Kidney (tissue), 14 donors: ENCODE measurements around the gene ZBTB17. TPM values are rescaled to one million over a fixed set of nuclear protein-coding genes. Genes with fewer than 3 reads are reported as not detected.

Source experiments
- DNase-seq, 5 donors: peaks; one replicate each; pipeline ENCODE4 v3.0.0-alpha.2; 2013 to 2020
- FAIRE-seq: peaks from 2 replicates; lab custom pipeline; 2012; peaks lifted over from hg19 to GRCh38; lab: Jason Lieb, UNC
- H3K27ac ChIP-seq, 2 donors: one replicate each; pipeline ENCODE4 v1.7.0; 2013; ENCODE audit warnings: low read depth in 2 of 2, low read length in 2 of 2, inconsistent platforms in 1 of 2
- H3K27me3 ChIP-seq: one replicate; pipeline ENCODE4 v1.7.1; 2013; ENCODE audit warnings: low read length, inconsistent platforms; ENCODE audit not compliant: control insufficient read depth, insufficient read depth
- H3K36me3 ChIP-seq, 3 donors: one replicate each; pipeline versions ENCODE4 v1.7.0 to v1.7.1; 2013; ENCODE audit warnings: low read length in 3 of 3, control low read depth in 1 of 3, inconsistent platforms in 1 of 3; ENCODE audit not compliant: insufficient read depth in 3 of 3, control insufficient read depth in 2 of 3
- H3K4me1 ChIP-seq, 3 donors: one replicate each; pipeline versions ENCODE4 v1.7.0 to v1.7.1; 2013; ENCODE audit warnings: low read length in 3 of 3, inconsistent platforms in 1 of 3, low read depth in 1 of 3; ENCODE audit not compliant: control insufficient read depth in 2 of 3, insufficient read depth in 2 of 3
- H3K4me3 ChIP-seq, 3 donors: one replicate each; pipeline versions ENCODE4 v1.7.0 to v1.8.1; 2013; ENCODE audit warnings: low read length in 3 of 3, control low read depth in 1 of 3, inconsistent platforms in 1 of 3
- H3K9ac ChIP-seq, 3 donors: one replicate each; pipeline versions ENCODE4 v1.7.0 to v1.7.1; 2013; ENCODE audit warnings: low read length in 3 of 3, control low read depth in 1 of 3, inconsistent platforms in 1 of 3
- H3K9me3 ChIP-seq, 3 donors: one replicate each; pipeline versions ENCODE4 v1.7.0 to v1.7.1; 2013; ENCODE audit warnings: low read length in 3 of 3, control low read depth in 1 of 3, inconsistent platforms in 1 of 3; ENCODE audit not compliant: control insufficient read depth in 2 of 3, insufficient read depth in 1 of 3
- CTCF ChIP-seq: IDR thresholded peaks from 3 replicates; pipeline ENCODE4 v1.5.1; 2012; ENCODE audit warnings: mild to moderate bottlenecking, moderate library complexity, borderline replicate concordance; ENCODE audit not compliant: insufficient read depth; ENCODE audit errors: extremely low read depth
- intact Hi-C: fragments of 100-400 bp; cut with DNase I; formaldehyde crosslinking; loops from one replicate; pipeline ENCODE4 v1.11.1; 2022
- polyA plus RNA-seq: library from polyadenylated mRNA; stranded (reverse); fragments of 350-450 nt; fragmentation: Illumina TruSeq; extraction: RNeasy Lipid Tissue Mini Kit (QIAGEN cat#74804); gene quantifications from one replicate; pipeline ENCODE4 v1.2.3, GENCODE V29; 2014; ENCODE audit warnings: low read depth, low replicate concordance; ENCODE audit not compliant: insufficient read depth
- total RNA-seq: library from RNA; stranded (reverse); fragmentation: NEBNext Ultra II Directional; extraction: Animal tissue kit (Norgen Biotek cat#: 25700); gene quantifications from one replicate; pipeline ENCODE4 v1.2.1, GENCODE V29; 2021
- donor health status: control.
- donor health status: control.
- donor health status: control.
- donor health status: control.
- donor health status: control.
- donor health status: DM: yes; HTN: yes; CAD: no.
- donor health status: Normal renal cell carcinoma (clear cell type).

The ZBTB17 gene
- total and polyA plus RNA-seq, 2 donors from 2014 or later = 33.1 to 41.5 TPM

GRCh38 chr1:15943992-15944307, 32.0 kb downstream of the ZBTB17 start:
- intact Hi-C loops = no loop called here
- no peaks in the 10 kb centered on the region for H3K27me3 ChIP-seq
- H3K4me1 ChIP-seq = peaks cover 0 to 19% (median 7%) of the 10 kb centered on the region in 3 donors
- TF ChIP-seq CTCF = no peak
- no peaks in the 10 kb centered on the region for H3K9me3 ChIP-seq
- DNase-seq = no peak
- H3K4me3 ChIP-seq = no peak overlapping the region
- peaks cover 4 to 61% (median 28%) of the 10 kb centered on the region in 3 donors for H3K36me3 ChIP-seq
- no peak overlapping the region for H3K27ac ChIP-seq
- H3K9ac ChIP-seq = no peak overlapping the region
- FAIRE-seq = no peak

- Histone ChIP-seq H3K9me3 (no peaks in the 10 kb centered on the region), H3K4me3 (no peak overlapping the region), H3K27me3 (no peaks in the 10 kb centered on the region), H3K4me1 (peaks cover 0 to 16% (median 7%) of the 10 kb centered on the region in 3 donors), H3K36me3 (peaks cover 7 to 66% (median 28%) of the 10 kb centered on the region in 3 donors), H3K27ac (no peak overlapping the region), H3K9ac (no peak overlapping the region)
- no peak for TF ChIP-seq CTCF
- FAIRE-seq (no peak), DNase-seq (no peak)
- intact Hi-C loops = no loop called here
Measured at GRCh38 chr1:15943328-15943991, 32.4 kb downstream of the ZBTB17 start.

DNA sequence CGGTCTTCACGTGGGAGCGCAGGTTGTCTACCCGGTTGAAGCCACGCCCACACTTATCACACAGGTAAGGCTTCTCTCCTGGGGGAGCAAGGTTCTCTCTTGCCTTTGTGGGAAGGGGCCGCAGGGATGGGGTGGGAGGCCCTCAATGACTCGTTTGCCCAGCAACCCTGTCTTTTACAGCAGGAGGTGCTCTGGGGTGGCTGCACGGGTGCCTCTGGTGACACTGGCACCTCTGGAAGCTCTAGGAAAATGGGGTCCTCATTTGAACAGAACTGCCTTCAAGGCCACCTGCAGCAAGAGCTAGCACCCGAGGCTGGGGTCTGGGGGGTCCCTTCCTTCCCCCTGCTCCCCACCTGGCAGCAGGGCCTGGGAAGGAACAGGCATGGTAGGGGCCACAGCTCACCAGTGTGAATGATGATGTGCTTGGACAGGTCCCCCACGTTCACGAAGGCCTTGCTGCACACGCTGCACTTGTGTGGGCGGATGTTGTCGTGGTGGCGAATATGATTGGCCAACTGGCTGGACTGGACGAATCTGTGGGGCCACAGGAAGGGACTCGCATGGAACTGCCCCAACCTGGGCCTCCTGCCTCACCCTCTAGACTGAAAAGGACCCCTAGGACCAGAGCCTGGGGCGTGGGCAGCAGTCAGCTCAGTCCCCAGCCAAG, 33.1 kb downstream of the ZBTB17 start:
- peaks cover 0 to 9% (median 7%) of the 10 kb centered on the region in 3 donors for H3K4me1 ChIP-seq
- H3K9ac ChIP-seq = no peak overlapping the region
- H3K27ac ChIP-seq = no peak overlapping the region
- no peak for FAIRE-seq
- intact Hi-C loops = no loop called here
- peaks cover 7 to 67% (median 30%) of the 10 kb centered on the region in 3 donors for H3K36me3 ChIP-seq
- no peak for TF ChIP-seq CTCF
- no peak overlapping the region for H3K4me3 ChIP-seq
- H3K9me3 ChIP-seq = no peaks in the 10 kb centered on the region
- H3K27me3 ChIP-seq = no peaks in the 10 kb centered on the region
- DNase-seq = peak in 1 of 5 donors; percentile 34
